Suprapubic skin (tissue), 4 donors: ENCODE results near the gene CERS1. TPM values are rescaled to one million over a fixed set of nuclear protein-coding genes. Genes with fewer than 3 reads are reported as not detected.
"Not testable (repeated sequence)": the region's sequence is repeated elsewhere in the genome, so short reads cannot be mapped to it uniquely, and the experiment has no call there.

Experiments used
- DNase-seq, 2 donors: peaks; one replicate each; pipeline ENCODE4 v3.0.0-alpha.2; 2019; ENCODE audit warnings: low spot score in 2 of 2
- H3K27ac ChIP-seq: fragments of 200-600 bp; sonication (generic); one replicate; pipeline ENCODE4 v1.5.1; 2019
- H3K27me3 ChIP-seq: fragments of 200-600 bp; sonication (generic); one replicate; pipeline ENCODE4 v1.5.1; 2019
- H3K36me3 ChIP-seq: fragments of 200-600 bp; sonication (generic); one replicate; pipeline ENCODE4 v1.5.1; 2019
- H3K4me1 ChIP-seq: fragments of 200-600 bp; sonication (generic); one replicate; pipeline ENCODE4 v1.5.1; 2019
- H3K4me3 ChIP-seq: fragments of 200-600 bp; sonication (generic); one replicate; pipeline ENCODE4 v1.5.1; 2019; ENCODE audit warnings: mild to moderate bottlenecking
- H3K9me3 ChIP-seq: fragments of 200-600 bp; sonication (generic); one replicate; pipeline ENCODE4 v1.5.1; 2019
- CTCF ChIP-seq, 2 donors: fragments of 200-600 bp in 1 of 2; fragments of 450-650 bp in 1 of 2; sonication (generic) in 1 of 2; IDR thresholded peaks; one replicate each; pipeline ENCODE4 v1.5.1; 2016 to 2019; ENCODE audit warnings: antibody characterized with exemption in 2 of 2, mild to moderate bottlenecking in 1 of 2, moderate library complexity in 1 of 2
- EP300 ChIP-seq: sonication (generic); formaldehyde crosslinking; IDR thresholded peaks from one replicate; pipeline ENCODE4 v1.6.1; 2017; ENCODE audit warnings: antibody characterized with exemption
- POLR2A ChIP-seq, 2 donors: fragments of 450-650 bp; IDR thresholded peaks; one replicate each; pipeline ENCODE4 v1.6.1; 2017; ENCODE audit warnings: antibody characterized with exemption in 2 of 2, mild to moderate bottlenecking in 2 of 2, moderate library complexity in 2 of 2
- POLR2AphosphoS5 ChIP-seq, 3 donors: sonication (generic); formaldehyde crosslinking; IDR thresholded peaks; one replicate each; pipeline ENCODE4 v1.6.1; 2017; ENCODE audit warnings: antibody characterized with exemption in 3 of 3
- WGBS: methylation state at CpG from one replicate; pipeline ENCODE4 v1.1.5; 2018; 5-methylcytosine and 5-hydroxymethylcytosine counted together
- total RNA-seq, 4 donors: library from RNA; depleted of rRNA; stranded (reverse); fragments of >200 nt; gene quantifications; one replicate each; pipeline ENCODE4 v1.1.0, GENCODE V29; 2016

The CERS1 gene
- total RNA-seq, 4 donors from 2014 or later, result 0.68 TPM; not detected in 3

- no peaks in the 10 kb centered on the region for H3K9me3 ChIP-seq
- DNase-seq, result peak in 1 of 2 donors; percentile 53
- H3K27me3 ChIP-seq, result no peaks in the 10 kb centered on the region
- no peak overlapping the region for H3K4me3 ChIP-seq
- H3K27ac ChIP-seq, result no peak overlapping the region
- H3K4me1 ChIP-seq, result no peaks in the 10 kb centered on the region
- peaks cover 87% of the 10 kb centered on the region for H3K36me3 ChIP-seq
- no peak for TF ChIP-seq POLR2AphosphoS5 (IDR thresholded peaks at IDR 0.05)
- TF ChIP-seq CTCF (IDR thresholded peaks at IDR 0.05), result no peak
- no peak for TF ChIP-seq EP300
- no peak for TF ChIP-seq POLR2A (IDR thresholded peaks at IDR 0.05)
- WGBS, result no CpG with 5 or more reads among the region's 25 CpGs
Measured at GRCh38 chr19:18904334-18905057, 8.5 kb upstream of the CERS1 start.

GRCh38 chr19:18903156-18904037 lies 7.4 kb upstream of the CERS1 start:
- Histone ChIP-seq H3K27ac (no peak overlapping the region), H3K9me3 (no peaks in the 10 kb centered on the region), H3K27me3 (no peaks in the 10 kb centered on the region), H3K36me3 (peaks cover 84% of the 10 kb centered on the region), H3K4me3 (no peak overlapping the region), H3K4me1 (no peaks in the 10 kb centered on the region)
- TF ChIP-seq CTCF (IDR thresholded peaks at IDR 0.05) (no peak), EP300 (no peak), POLR2AphosphoS5 (IDR thresholded peaks at IDR 0.05) (no peak), POLR2A (IDR thresholded peaks at IDR 0.05) (no peak)
- DNase-seq, result peak in 1 of 2 donors; percentile 51
- WGBS, result 94% methylated on average over 15 of the region's 29 CpGs

GRCh38 chr19:18902519-18902918 lies 6.6 kb upstream of the CERS1 start:
- not testable (repeated sequence) for H3K9me3 ChIP-seq, H3K27ac ChIP-seq, H3K27me3 ChIP-seq, H3K4me1 ChIP-seq, H3K4me3 ChIP-seq, DNase-seq
- WGBS, result 90% methylated on average over 5 of the region's 5 CpGs
- H3K36me3 ChIP-seq, result peaks cover 78% of the 10 kb centered on the region

- WGBS, result 97% methylated on average over 7 of the region's 7 CpGs
- no peak overlapping the region for H3K4me3 ChIP-seq
- peaks cover 4% of the 10 kb centered on the region for H3K4me1 ChIP-seq
- no peak for DNase-seq
- peaks cover 68% of the 10 kb centered on the region for H3K36me3 ChIP-seq
- no peak overlapping the region for H3K27ac ChIP-seq
- no peaks in the 10 kb centered on the region for H3K9me3 ChIP-seq
- TF ChIP-seq CTCF (IDR thresholded peaks at IDR 0.05) (no peak), POLR2A (IDR thresholded peaks at IDR 0.05) (no peak), EP300 (no peak), POLR2AphosphoS5 (IDR thresholded peaks at IDR 0.05) (no peak)
- H3K27me3 ChIP-seq, result peaks cover 8% of the 10 kb centered on the region
Measured at GRCh38 chr19:18901491-18901890, 5.5 kb upstream of the CERS1 start.

GRCh38 chr19:18900700-18901481 lies 4.9 kb upstream of the CERS1 start:
- Histone ChIP-seq H3K36me3 (peaks cover 63% of the 10 kb centered on the region), H3K4me3 (no peak overlapping the region), H3K9me3 (no peaks in the 10 kb centered on the region), H3K27me3 (peaks cover 13% of the 10 kb centered on the region), H3K4me1 (peaks cover 8% of the 10 kb centered on the region), H3K27ac (no peak overlapping the region)
- peak in 1 of 2 donors; percentile 50 for DNase-seq
- TF ChIP-seq CTCF (IDR thresholded peaks at IDR 0.05), result no peak
- no peak for TF ChIP-seq EP300
- no peak for TF ChIP-seq POLR2AphosphoS5 (IDR thresholded peaks at IDR 0.05)
- no peak for TF ChIP-seq POLR2A (IDR thresholded peaks at IDR 0.05)
- 98% methylated on average over 7 of the region's 17 CpGs for WGBS
